Fibroblast of lung (primary cell): ENCODE measurements around the gene SLC22A17. TPM values are rescaled to one million over a fixed set of nuclear protein-coding genes. Genes with fewer than 3 reads are reported as not detected.
A peak's percentile ranks its signal among the peaks of the same experiment; 100 is the strongest.

Source experiments
- DNase-seq, 2 donors: peaks; one replicate each; pipeline versions ENCODE4 v3.0.0 to v3.0.0-alpha.2; 2010; ENCODE audit warnings: low read depth in 2 of 2
- H2AFZ ChIP-seq: 2 replicates; pipeline ENCODE4 v1.5.1; 2012; ENCODE audit warnings: low read length, control low read depth, inconsistent platforms
- H3K27ac ChIP-seq: 2 replicates; pipeline ENCODE4 v1.5.1; 2011; ENCODE audit warnings: low read length, control low read depth; ENCODE audit not compliant: insufficient read depth
- H3K27me3 ChIP-seq: 2 replicates; pipeline ENCODE4 v1.5.1; 2011; ENCODE audit warnings: mild to moderate bottlenecking, low read length; ENCODE audit not compliant: control insufficient read depth, insufficient read depth
- H3K36me3 ChIP-seq: 2 replicates; pipeline ENCODE4 v1.5.1; 2011; ENCODE audit warnings: low read length; ENCODE audit not compliant: control insufficient read depth, insufficient read depth
- H3K4me1 ChIP-seq: 2 replicates; pipeline ENCODE4 v1.5.1; 2011; ENCODE audit warnings: low read length; ENCODE audit not compliant: control insufficient read depth, insufficient read depth; ENCODE audit errors: extremely low read depth
- H3K4me2 ChIP-seq: 2 replicates; pipeline ENCODE4 v1.5.1; 2011; ENCODE audit warnings: low read length, control low read depth; ENCODE audit not compliant: insufficient read depth; ENCODE audit errors: extremely low read depth
- H3K4me3 ChIP-seq, 4 experiments: fragments of 200-600 bp in 1 of 4; sonication (generic) in 1 of 4; replicated peaks in 1 of 4; 2 replicates each; pipeline ENCODE4 v1.5.1; 2011 to 2016; ENCODE audit warnings: low read length in 4 of 4, low read depth in 3 of 4, mild to moderate bottlenecking in 3 of 4, control low read depth in 2 of 4, inconsistent platforms in 1 of 4, mixed read lengths in 1 of 4; ENCODE audit not compliant: insufficient read depth in 1 of 4; ENCODE audit errors: control extremely low read depth in 1 of 4
- H3K79me2 ChIP-seq: 2 replicates; pipeline ENCODE4 v1.5.1; 2012; ENCODE audit warnings: mild to moderate bottlenecking, low read length, inconsistent platforms; ENCODE audit not compliant: control insufficient read depth, insufficient read depth
- H3K9ac ChIP-seq: 2 replicates; pipeline ENCODE4 v1.5.1; 2011; ENCODE audit warnings: mild to moderate bottlenecking, low read length, control low read depth; ENCODE audit not compliant: insufficient read depth
- H3K9me3 ChIP-seq: 2 replicates; pipeline ENCODE4 v1.5.1; 2012; ENCODE audit warnings: low read depth, low read length; ENCODE audit not compliant: control insufficient read depth, insufficient read depth
- H4K20me1 ChIP-seq: 2 replicates; pipeline ENCODE4 v1.5.1; 2011; ENCODE audit warnings: low read length; ENCODE audit not compliant: control insufficient read depth, insufficient read depth; ENCODE audit errors: extremely low read depth
- CTCF ChIP-seq, 2 donors: IDR thresholded peaks in 1 of 2; conservative IDR thresholded peaks in 1 of 2; 1 replicate in 1 of 2; 2 replicates in 1 of 2; pipeline ENCODE4 v1.5.1; 2011 to 2012; ENCODE audit warnings: low read length in 2 of 2, control low read depth in 1 of 2, inconsistent platforms in 1 of 2, low read depth in 1 of 2, mild to moderate bottlenecking in 1 of 2
- EZH2 ChIP-seq: IDR thresholded peaks from 2 replicates; pipeline ENCODE4 v1.5.1; 2012; ENCODE audit warnings: low read length, control low read depth, mild to moderate bottlenecking; ENCODE audit errors: missing control alignments
- polyA plus RNA-seq, 2 donors: library from polyadenylated mRNA; depleted of rRNA in 1 of 2; stranded (reverse) in 1 of 2; unstranded in 1 of 2; fragments of >200 nt; gene quantifications; 2 replicates each; pipeline ENCODE4 v1.2.1, GENCODE V29; 2011 to 2012; ENCODE audit warnings: missing spikeins in 1 of 2
- total RNA-seq: library from RNA; depleted of rRNA; stranded (reverse); fragments of >200 nt; gene quantifications from 2 replicates; pipeline ENCODE4 v1.2.1, GENCODE V29; 2014

SLC22A17 gene
- total and polyA plus RNA-seq, 2 donors (not counting 1 experiment from before 2014, with no cell fraction given) = 7.9 to 23.1 TPM

- H3K36me3 ChIP-seq = no peaks in the 10 kb centered on the region
- H3K9me3 ChIP-seq = no peaks in the 10 kb centered on the region
- peaks cover 18% of the 10 kb centered on the region for H3K27me3 ChIP-seq
- H3K79me2 ChIP-seq = no peaks in the 10 kb centered on the region
- no peak for DNase-seq
- no peak overlapping the region for H3K27ac ChIP-seq
- H2AFZ ChIP-seq = no peak overlapping the region
- no peak for TF ChIP-seq CTCF (conservative IDR thresholded peaks at IDR 0.05 in 1 of 2, IDR thresholded peaks at IDR 0.05 in 1 of 2; ENCODE audit: low read depth in 1 of 2, low read length in 2 of 2)
- no peak for TF ChIP-seq EZH2
- H3K4me2 ChIP-seq = no peak overlapping the region
- H3K9ac ChIP-seq = no peak overlapping the region
- no peak overlapping the region for H3K4me3 ChIP-seq
- H3K4me1 ChIP-seq = no peaks in the 10 kb centered on the region
- H4K20me1 ChIP-seq = no peaks in the 10 kb centered on the region
These were observed 19.2 kb upstream of the SLC22A17 start for GRCh38 chr14:23371865-23372264.

- TF ChIP-seq EZH2 = no peak
- no peak for TF ChIP-seq CTCF (conservative IDR thresholded peaks at IDR 0.05 in 1 of 2, IDR thresholded peaks at IDR 0.05 in 1 of 2; ENCODE audit: low read depth in 1 of 2, low read length in 2 of 2)
- no peak for DNase-seq
- H3K36me3 ChIP-seq = no peaks in the 10 kb centered on the region
- no peaks in the 10 kb centered on the region for H4K20me1 ChIP-seq
- H3K4me3 ChIP-seq = no peak overlapping the region
- H3K27ac ChIP-seq = no peak overlapping the region
- peaks cover 22% of the 10 kb centered on the region for H3K27me3 ChIP-seq
- H2AFZ ChIP-seq = no peak overlapping the region
- H3K9ac ChIP-seq = no peak overlapping the region
- no peaks in the 10 kb centered on the region for H3K79me2 ChIP-seq
- H3K4me1 ChIP-seq = no peaks in the 10 kb centered on the region
- no peaks in the 10 kb centered on the region for H3K9me3 ChIP-seq
- H3K4me2 ChIP-seq = no peak overlapping the region
These were observed 17.5 kb upstream of the SLC22A17 start for GRCh38 chr14:23370221-23370620.

- H3K9me3 ChIP-seq = no peaks in the 10 kb centered on the region
- H3K36me3 ChIP-seq = no peaks in the 10 kb centered on the region
- no peak overlapping the region for H3K4me2 ChIP-seq
- H3K27me3 ChIP-seq = peaks cover 20% of the 10 kb centered on the region
- no peaks in the 10 kb centered on the region for H4K20me1 ChIP-seq
- no peak overlapping the region for H2AFZ ChIP-seq
- peak overlapping the region in 1 of 4 experiments; percentile 62 for H3K4me3 ChIP-seq
- peak; percentile 73 to 76 for DNase-seq
- TF ChIP-seq CTCF (conservative IDR thresholded peaks at IDR 0.05 in 1 of 2, IDR thresholded peaks at IDR 0.05 in 1 of 2; ENCODE audit: low read depth in 1 of 2, low read length in 2 of 2) (no peak), EZH2 (no peak)
- H3K9ac ChIP-seq = no peak overlapping the region
- no peaks in the 10 kb centered on the region for H3K4me1 ChIP-seq
- H3K79me2 ChIP-seq = no peaks in the 10 kb centered on the region
- H3K27ac ChIP-seq = no peak overlapping the region
These were observed 13.8 kb upstream of the SLC22A17 start for GRCh38 chr14:23366426-23366921.
